GM21825 (cell line): ENCODE measurements around the gene SCTR.

Experiments
- ATAC-seq: cut with Tn5 transposase; IDR thresholded peaks from one replicate; pipeline ENCODE4 v1.9.1; 2021; ENCODE audit warnings: mild to moderate bottlenecking, moderate library complexity; ENCODE audit not compliant: unreplicated experiment

Gene SCTR

GRCh38 chr2:119449521-119449920 lies 74.8 kb downstream of the SCTR start:
- no peak for ATAC-seq

GRCh38 chr2:119448427-119449141 lies 75.7 kb downstream of the SCTR start:
- no peak for ATAC-seq

GRCh38 chr2:119446037-119446436 lies 78.2 kb downstream of the SCTR start:
- no peak for ATAC-seq

- no peak for ATAC-seq
Observed at GRCh38 chr2:119442850-119443249, 81.4 kb downstream of the SCTR start.

DNA sequence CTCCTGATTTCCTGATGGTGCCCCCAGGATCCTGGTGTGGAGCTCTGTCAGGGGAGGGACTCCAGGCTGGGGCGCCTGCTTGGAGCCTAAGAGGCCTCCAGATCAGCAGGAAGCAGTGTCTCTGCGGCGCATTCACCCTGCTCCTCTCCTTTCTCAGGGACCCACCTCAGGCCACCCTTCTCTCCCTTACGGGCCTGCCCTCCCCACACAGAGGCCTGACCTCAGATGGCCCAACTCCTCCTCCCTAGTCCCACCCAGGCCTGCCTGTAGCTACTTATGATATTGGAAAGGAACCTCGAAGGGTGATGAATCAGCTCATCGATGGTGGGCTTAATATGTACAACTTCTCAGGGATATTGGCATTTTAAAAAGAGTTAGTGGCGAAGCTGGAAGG lies 82.1 kb downstream of the SCTR start:
- no peak for ATAC-seq

GRCh38 chr2:119441376-119442225 lies 82.7 kb downstream of the SCTR start:
- ATAC-seq = no peak

GRCh38 chr2:119440873-119441272 lies 83.4 kb downstream of the SCTR start:
- no peak for ATAC-seq

DNA sequence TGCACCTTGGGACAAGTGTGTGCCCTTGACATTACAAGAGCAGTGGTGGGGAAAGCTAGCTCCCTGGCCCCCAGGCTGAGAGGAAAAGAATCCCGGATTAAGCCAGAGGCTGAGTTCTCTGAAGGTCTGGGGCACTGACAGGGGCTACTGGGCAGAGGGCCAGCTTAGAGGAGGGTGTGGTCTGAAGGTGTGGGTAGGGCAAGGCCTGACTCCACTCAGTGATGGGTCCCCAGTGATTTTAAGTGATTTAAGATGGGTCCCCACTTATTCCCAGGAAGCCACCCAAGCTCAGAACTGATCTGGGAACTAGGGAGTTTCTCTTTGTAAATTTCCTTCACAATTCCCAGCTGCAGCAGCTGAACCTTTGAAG lies 83.8 kb downstream of the SCTR start:
- no peak for ATAC-seq

DNA sequence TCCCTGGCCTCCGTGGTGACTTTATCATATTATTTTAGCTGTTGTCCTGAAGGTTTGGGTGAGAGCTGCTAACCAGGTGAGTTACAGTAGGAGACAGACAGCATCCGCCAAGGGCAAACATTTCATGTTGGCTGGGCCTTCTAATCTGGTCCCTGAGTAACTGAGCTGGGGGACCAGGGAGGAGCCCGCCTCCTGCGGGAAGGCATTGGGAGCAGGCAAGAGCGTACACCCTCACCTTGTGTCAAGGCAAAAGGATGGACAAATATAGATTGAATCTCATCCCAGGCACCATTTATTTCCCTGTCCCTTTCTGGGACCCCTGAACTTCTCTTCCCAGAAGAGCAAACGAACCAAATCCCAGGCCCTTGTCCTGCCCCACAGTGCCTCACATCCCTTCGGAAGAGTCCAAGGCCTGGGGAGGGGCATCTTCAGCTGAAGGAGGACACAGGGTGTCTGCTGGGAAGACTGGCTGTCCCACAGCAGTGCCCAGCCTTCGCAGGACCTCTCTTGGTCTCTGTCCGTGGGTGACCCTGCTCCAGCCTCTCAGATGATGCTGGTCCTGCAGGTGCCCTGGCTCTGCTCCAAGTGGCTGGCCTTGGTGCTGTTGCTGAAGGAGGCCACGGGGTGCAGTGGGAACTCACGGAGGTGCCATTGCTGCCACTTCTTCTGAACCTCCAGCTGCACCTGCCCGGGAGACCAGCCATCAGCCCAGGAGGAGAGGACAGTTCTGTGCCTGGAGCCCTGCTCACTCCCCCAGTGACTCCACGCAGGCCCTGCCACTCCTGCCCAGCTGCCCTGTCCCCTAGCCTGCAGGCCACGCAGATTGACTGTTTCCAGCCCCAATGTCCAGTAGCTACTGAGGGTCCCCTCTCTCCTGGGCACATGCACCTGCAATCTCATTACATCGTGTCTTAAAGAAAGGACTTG lies 84.4 kb downstream of the SCTR start:
- ATAC-seq = no peak

DNA sequence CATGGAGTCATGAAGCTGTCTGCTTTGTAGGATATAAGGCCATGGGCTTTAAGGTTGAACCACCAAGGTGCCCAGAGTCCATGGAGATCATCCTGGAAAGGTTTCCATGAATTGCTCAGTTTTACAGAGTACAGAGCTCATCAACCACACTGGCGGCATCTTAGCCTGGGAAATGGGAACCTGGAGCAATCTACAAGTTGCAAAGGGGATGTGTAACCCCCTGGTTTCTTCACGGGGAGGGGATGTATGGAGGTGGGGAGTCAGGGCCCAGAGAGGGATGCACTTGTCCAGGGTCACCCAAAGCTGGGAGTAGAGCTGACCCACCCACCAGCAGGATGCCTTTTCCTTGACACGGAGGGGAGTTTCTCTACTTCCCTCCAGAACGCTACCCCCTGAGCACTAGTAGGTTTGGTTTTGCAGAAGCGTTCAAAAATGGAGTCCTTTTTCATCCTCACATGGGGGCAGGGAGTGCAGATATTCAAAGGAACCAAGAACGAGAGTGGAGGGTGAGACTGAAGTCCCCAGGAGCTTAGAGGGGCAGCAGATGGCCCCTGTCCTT lies 85.5 kb downstream of the SCTR start:
- no peak for ATAC-seq

DNA sequence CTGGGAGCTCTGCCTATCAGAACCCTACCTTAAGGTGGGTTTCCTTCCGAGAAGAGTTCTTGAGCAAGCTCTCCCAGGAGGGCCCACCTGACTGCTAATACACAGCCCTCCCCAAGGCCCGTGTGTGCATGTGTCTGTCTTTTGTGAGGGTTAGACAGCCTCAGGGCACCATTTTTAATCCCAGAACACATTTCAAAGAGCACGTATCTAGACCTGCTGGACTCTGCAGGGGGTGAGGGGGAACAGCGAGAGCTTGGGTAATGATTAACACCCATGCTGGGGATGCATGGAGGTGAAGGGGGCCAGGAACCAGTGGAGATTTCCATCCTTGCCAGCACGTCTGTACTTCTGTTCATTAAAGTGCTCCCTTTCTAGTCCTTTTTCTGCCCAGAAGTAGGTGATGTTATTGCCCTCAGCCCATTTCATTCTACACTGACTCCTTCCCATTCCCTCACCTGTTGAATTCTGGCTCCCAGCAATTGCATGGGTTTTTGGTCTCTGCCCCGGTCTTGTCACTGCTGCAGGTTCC lies 86.1 kb downstream of the SCTR start:
- ATAC-seq = no peak

DNA sequence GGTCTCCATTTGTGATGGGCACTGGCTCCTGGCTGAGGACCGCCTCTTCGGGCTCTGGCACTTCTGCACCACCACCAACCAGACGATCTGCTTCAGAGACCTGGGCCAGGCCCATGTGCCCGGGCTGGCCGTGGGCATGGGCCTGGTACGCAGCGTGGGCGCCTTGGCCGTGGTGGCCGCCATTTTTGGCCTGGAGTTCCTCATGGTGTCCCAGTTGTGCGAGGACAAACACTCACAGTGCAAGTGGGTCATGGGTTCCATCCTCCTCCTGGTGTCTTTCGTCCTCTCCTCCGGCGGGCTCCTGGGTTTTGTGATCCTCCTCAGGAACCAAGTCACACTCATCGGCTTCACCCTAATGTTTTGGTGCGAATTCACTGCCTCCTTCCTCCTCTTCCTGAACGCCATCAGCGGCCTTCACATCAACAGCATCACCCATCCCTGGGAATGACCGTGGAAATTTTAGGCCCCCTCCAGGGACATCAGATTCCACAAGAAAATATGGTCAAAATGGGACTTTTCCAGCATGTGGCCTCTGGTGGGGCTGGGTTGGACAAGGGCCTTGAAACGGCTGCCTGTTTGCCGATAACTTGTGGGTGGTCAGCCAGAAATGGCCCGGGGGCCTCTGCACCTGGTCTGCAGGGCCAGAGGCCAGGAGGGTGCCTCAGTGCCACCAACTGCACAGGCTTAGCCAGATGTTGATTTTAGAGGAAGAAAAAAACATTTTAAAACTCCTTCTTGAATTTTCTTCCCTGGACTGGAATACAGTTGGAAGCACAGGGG lies 87.1 kb downstream of the SCTR start:
- ATAC-seq = no peak

GRCh38 chr2:119435953-119436297 lies 88.4 kb downstream of the SCTR start:
- ATAC-seq = no peak

- ATAC-seq = no peak
Observed at GRCh38 chr2:119435081-119435952, 89.0 kb downstream of the SCTR start.

- no peak for ATAC-seq
Observed at GRCh38 chr2:119434664-119435063, 89.6 kb downstream of the SCTR start.

DNA sequence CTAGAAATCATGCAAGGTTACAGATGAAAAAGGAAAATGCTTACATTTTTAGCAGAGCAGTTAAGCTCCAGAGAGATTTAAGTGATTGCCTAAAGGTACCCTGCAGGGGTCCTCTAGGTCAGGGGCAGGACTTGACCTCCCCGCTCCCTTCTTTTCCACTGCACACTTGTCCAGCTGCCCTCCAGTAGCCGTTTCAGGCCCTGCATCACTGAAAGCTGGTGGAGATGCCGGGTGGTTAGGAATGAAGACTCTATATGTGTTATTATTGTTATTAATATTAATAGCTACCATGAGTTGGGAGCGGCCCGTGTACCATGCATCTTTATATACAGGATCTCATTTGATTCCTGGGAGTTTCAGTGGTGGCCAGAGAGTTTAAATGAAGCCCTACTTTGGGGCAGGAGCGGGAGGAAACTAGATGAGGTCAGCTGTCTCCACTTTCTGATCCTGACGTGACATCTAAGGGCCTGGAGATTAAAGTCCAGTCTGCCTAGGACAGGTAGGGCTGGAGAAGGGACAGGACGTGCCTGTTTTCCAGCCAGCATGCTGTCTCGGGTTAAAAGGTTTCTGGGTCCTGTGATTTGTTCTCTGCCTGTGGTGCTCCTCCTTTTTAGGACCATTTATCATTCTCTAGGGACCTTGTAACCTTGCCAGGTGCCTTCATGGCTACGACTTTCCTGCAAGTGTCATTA lies 90.5 kb downstream of the SCTR start:
- ATAC-seq = no peak

GRCh38 chr2:119432851-119433522 lies 91.3 kb downstream of the SCTR start:
- no peak for ATAC-seq
